ENCODE data around the gene CA10.

Gene CA10

GRCh38 chr17:52147872-52148271 is 10.6 kb downstream of the CA10 start:
- H3K4me2 ChIP-seq (ENCODE audit: low read depth, low read length, poor library complexity, severe bottlenecking): no peak overlapping the region
- no peaks in the 10 kb centered on the region for H3K36me3 ChIP-seq (ENCODE audit: insufficient read depth, low read length)
- H2AFZ ChIP-seq (ENCODE audit: low read length): no peak overlapping the region
- H3K79me2 ChIP-seq (ENCODE audit: insufficient read depth, low read length): no peaks in the 10 kb centered on the region
- H3F3A ChIP-seq (ENCODE audit: low read depth): no peaks in the 10 kb centered on the region
- no peaks in the 10 kb centered on the region for H3K9me2 ChIP-seq (replicated peaks; ENCODE audit: low read depth, low read length)
- no peak overlapping the region for H3K4me3 ChIP-seq (ENCODE audit: low read length, poor library complexity, severe bottlenecking)
- no peak overlapping the region for H3K9ac ChIP-seq (ENCODE audit: low read depth, low read length, poor library complexity, severe bottlenecking)
- peaks cover 2% of the 10 kb centered on the region for H3K4me1 ChIP-seq (ENCODE audit: insufficient read depth, low read length, poor library complexity, severe bottlenecking)
- H4K20me1 ChIP-seq (ENCODE audit: insufficient read depth, low read length, poor library complexity, severe bottlenecking): no peaks in the 10 kb centered on the region
- no peak for TF ChIP-seq EZH2phosphoT487 (IDR thresholded peaks at IDR 0.05; ENCODE audit: borderline replicate concordance)
- TF ChIP-seq CTCF (conservative IDR thresholded peaks at IDR 0.05; ENCODE audit: low read length): no peak
- no peaks in the 10 kb centered on the region for H3K9me3 ChIP-seq (ENCODE audit: insufficient read depth, low read depth, low read length)
- H3K27me3 ChIP-seq (ENCODE audit: insufficient read depth, low read length, poor library complexity, severe bottlenecking): no peaks in the 10 kb centered on the region

- H3K9me3 ChIP-seq (ENCODE audit: insufficient read depth, low read depth, low read length): no peaks in the 10 kb centered on the region
Measured at GRCh38 chr17:52147431-52147830, 11.1 kb downstream of the CA10 start.

GRCh38 chr17:52145476-52145875 is 13.0 kb downstream of the CA10 start:
- no peak overlapping the region for H3K4me2 ChIP-seq (ENCODE audit: low read depth, low read length, poor library complexity, severe bottlenecking)
- H2AFZ ChIP-seq (ENCODE audit: low read length): no peak overlapping the region
- H3K79me2 ChIP-seq (ENCODE audit: insufficient read depth, low read length): no peaks in the 10 kb centered on the region
- H3K9ac ChIP-seq (ENCODE audit: low read depth, low read length, poor library complexity, severe bottlenecking): no peak overlapping the region
- no peaks in the 10 kb centered on the region for H3K36me3 ChIP-seq (ENCODE audit: insufficient read depth, low read length)
- no peaks in the 10 kb centered on the region for H3K9me2 ChIP-seq (replicated peaks; ENCODE audit: low read depth, low read length)
- no peaks in the 10 kb centered on the region for H3K27me3 ChIP-seq (ENCODE audit: insufficient read depth, low read length, poor library complexity, severe bottlenecking)
- no peaks in the 10 kb centered on the region for H3K9me3 ChIP-seq (ENCODE audit: insufficient read depth, low read depth, low read length)
- H3K4me1 ChIP-seq (ENCODE audit: insufficient read depth, low read length, poor library complexity, severe bottlenecking): peaks cover 2% of the 10 kb centered on the region
- H3K4me3 ChIP-seq (ENCODE audit: low read length, poor library complexity, severe bottlenecking): no peak overlapping the region
- H4K20me1 ChIP-seq (ENCODE audit: insufficient read depth, low read length, poor library complexity, severe bottlenecking): no peaks in the 10 kb centered on the region
- H3F3A ChIP-seq (ENCODE audit: low read depth): no peaks in the 10 kb centered on the region
- TF ChIP-seq EZH2phosphoT487 (IDR thresholded peaks at IDR 0.05; ENCODE audit: borderline replicate concordance) (no peak), CTCF (conservative IDR thresholded peaks at IDR 0.05; ENCODE audit: low read length) (no peak)

More at GRCh38 chr17:52147431-52147830, 11.1 kb downstream of the CA10 start:
- Histone ChIP-seq H2AFZ (ENCODE audit: low read length) (no peak overlapping the region), H3K36me3 (ENCODE audit: insufficient read depth, low read length) (no peaks in the 10 kb centered on the region), H3K27me3 (ENCODE audit: insufficient read depth, low read length, poor library complexity, severe bottlenecking) (no peaks in the 10 kb centered on the region), H3K4me2 (ENCODE audit: low read depth, low read length, poor library complexity, severe bottlenecking) (no peak overlapping the region), H3K4me1 (ENCODE audit: insufficient read depth, low read length, poor library complexity, severe bottlenecking) (peaks cover 2% of the 10 kb centered on the region), H3K9me2 (replicated peaks; ENCODE audit: low read depth, low read length) (no peaks in the 10 kb centered on the region), H4K20me1 (ENCODE audit: insufficient read depth, low read length, poor library complexity, severe bottlenecking) (no peaks in the 10 kb centered on the region), H3F3A (ENCODE audit: low read depth) (no peaks in the 10 kb centered on the region), H3K9ac (ENCODE audit: low read depth, low read length, poor library complexity, severe bottlenecking) (no peak overlapping the region), H3K79me2 (ENCODE audit: insufficient read depth, low read length) (no peaks in the 10 kb centered on the region), H3K4me3 (ENCODE audit: low read length, poor library complexity, severe bottlenecking) (no peak overlapping the region)
- TF ChIP-seq CTCF (conservative IDR thresholded peaks at IDR 0.05; ENCODE audit: low read length): no peak
- no peak for TF ChIP-seq EZH2phosphoT487 (IDR thresholded peaks at IDR 0.05; ENCODE audit: borderline replicate concordance)
